DMS114 treated with DMSO at 0.1 percent for 48 hours (cell line): ENCODE results near the gene TRIM74.
"Not testable (repeated sequence)": the region's sequence is repeated elsewhere in the genome, so short reads cannot be mapped to it uniquely, and the experiment has no call there.

Experiments
- DNase-seq: peaks from one replicate; lab custom pipeline; 2025; ENCODE audit not compliant: unreplicated experiment; lab: John Stamatoyannopoulos, UW

Gene TRIM74

GRCh38 chr7:72913750-72914149 lies 55.5 kb downstream of the TRIM74 start:
- DNase-seq, result not testable (repeated sequence)

- DNase-seq, result not testable (repeated sequence)
Measured at GRCh38 chr7:72911395-72911794, 57.9 kb downstream of the TRIM74 start.
